Neural progenitor cell (in vitro differentiated cells): ENCODE data around the gene TC2N.

Experiments used
- EZH2 ChIP-seq: fragments of 200-600 bp; sonication (generic); IDR thresholded peaks from 2 replicates; pipeline ENCODE4 v1.6.1; 2017; ENCODE audit warnings: antibody characterized with exemption, mild to moderate bottlenecking, moderate library complexity
- EZH2phosphoT487 ChIP-seq: fragments of 200-600 bp; sonication (generic); IDR thresholded peaks from 2 replicates; pipeline ENCODE4 v1.6.1; 2017; ENCODE audit warnings: antibody characterized with exemption
- TF ChIP-seq, protein P1 (sequence below): fragments of 200-600 bp; sonication (generic); IDR thresholded peaks from 2 replicates; pipeline ENCODE4 v1.5.1; 2017; ENCODE audit warnings: antibody characterized with exemption, mild to moderate bottlenecking

DNA sequence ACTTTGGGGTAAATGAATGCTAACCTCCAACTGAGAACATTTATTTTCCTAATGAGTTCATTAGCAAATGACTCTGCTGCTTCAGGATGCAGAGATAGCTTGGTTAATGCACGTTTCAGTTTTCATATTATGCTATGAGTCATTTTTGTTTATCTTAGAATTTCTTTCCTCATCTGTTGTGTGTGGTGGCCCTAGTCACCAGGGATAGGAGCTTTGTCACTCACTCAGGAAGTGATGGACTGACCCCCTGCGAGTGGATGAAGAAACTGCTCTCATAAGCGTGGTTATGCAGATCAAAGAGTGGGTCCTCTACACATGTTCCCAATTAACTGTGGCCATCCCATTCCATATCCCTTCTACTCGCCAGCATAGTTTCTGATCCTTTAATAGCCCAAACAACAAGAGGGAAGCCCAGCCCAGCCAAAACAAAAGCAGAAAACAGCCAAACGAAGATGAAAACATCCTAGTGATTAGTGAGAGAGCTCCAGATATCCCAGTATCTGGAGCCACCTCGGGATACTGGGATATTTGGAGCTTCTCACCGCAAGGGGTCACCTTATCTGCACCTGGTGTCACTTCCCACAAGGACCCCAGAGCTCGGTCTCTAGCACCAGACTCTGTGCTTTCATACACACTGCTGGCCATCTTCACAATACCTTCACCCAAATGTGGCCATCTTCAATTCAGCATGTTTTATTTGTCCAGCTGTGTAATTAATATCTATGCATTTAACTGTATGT, 8.6 kb downstream of the TC2N start:
- TF ChIP-seq, protein P1, sequence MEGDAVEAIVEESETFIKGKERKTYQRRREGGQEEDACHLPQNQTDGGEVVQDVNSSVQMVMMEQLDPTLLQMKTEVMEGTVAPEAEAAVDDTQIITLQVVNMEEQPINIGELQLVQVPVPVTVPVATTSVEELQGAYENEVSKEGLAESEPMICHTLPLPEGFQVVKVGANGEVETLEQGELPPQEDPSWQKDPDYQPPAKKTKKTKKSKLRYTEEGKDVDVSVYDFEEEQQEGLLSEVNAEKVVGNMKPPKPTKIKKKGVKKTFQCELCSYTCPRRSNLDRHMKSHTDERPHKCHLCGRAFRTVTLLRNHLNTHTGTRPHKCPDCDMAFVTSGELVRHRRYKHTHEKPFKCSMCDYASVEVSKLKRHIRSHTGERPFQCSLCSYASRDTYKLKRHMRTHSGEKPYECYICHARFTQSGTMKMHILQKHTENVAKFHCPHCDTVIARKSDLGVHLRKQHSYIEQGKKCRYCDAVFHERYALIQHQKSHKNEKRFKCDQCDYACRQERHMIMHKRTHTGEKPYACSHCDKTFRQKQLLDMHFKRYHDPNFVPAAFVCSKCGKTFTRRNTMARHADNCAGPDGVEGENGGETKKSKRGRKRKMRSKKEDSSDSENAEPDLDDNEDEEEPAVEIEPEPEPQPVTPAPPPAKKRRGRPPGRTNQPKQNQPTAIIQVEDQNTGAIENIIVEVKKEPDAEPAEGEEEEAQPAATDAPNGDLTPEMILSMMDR: no peak
- TF ChIP-seq EZH2 (no peak), EZH2phosphoT487 (no peak)
